Endothelial cell of umbilical vein (primary cell): ENCODE results near the gene SORCS2. TPM values are rescaled to one million over a fixed set of nuclear protein-coding genes. Genes with fewer than 3 reads are reported as not detected.
"Not testable (repeated sequence)": the region's sequence is repeated elsewhere in the genome, so short reads cannot be mapped to it uniquely, and the experiment has no call there.

Experiments
- BruUV-seq: library from RNA; stranded (reverse); fragments of 400-500 nt; replicated peaks from 2 replicates; lab custom pipeline; 2021; lab: Mats Ljungman, UMichigan
- CTCF ChIA-PET: fragments of 300-600, 350-600 bp; sonication (Branson Sonifier 250); formaldehyde crosslinking; loops from one replicate; lab custom pipeline; 2021; ENCODE audit warnings: antibody characterized with exemption, inconsistent platforms; lab: Charles Lee
- POLR2A ChIA-PET: fragments of 300-600, 350-600 bp; sonication (Branson Sonifier 250); formaldehyde crosslinking; loops from one replicate; lab custom pipeline; 2021; ENCODE audit warnings: antibody characterized with exemption, inconsistent platforms; lab: Charles Lee
- DNase-seq: peaks from one replicate; pipeline ENCODE4 v3.0.0-alpha.2; 2011; ENCODE audit warnings: low read depth, low spot score
- FAIRE-seq: peaks from 2 replicates; lab custom pipeline; 2011; peaks lifted over from hg19 to GRCh38; lab: Jason Lieb, UNC
- H2AFZ ChIP-seq: 2 replicates; pipeline ENCODE4 v1.6.0; 2012; ENCODE audit warnings: low read depth, low read length, control low read depth, inconsistent platforms
- H3K27ac ChIP-seq: 2 replicates; pipeline ENCODE4 v1.5.1; 2011; ENCODE audit warnings: low read depth, mild to moderate bottlenecking, control low read depth, low read length, moderate library complexity; ENCODE audit not compliant: insufficient read depth
- H3K27me3 ChIP-seq, 2 experiments: 2 replicates each; pipeline versions ENCODE4 v1.6.0 to v1.6.1; 2011; ENCODE audit warnings: low read length in 2 of 2, mixed read lengths in 1 of 2; ENCODE audit not compliant: control insufficient read depth in 2 of 2, insufficient read depth in 2 of 2
- H3K36me3 ChIP-seq, 2 experiments: 2 replicates in 1 of 2; 3 replicates in 1 of 2; pipeline ENCODE4 v1.5.1; 2011; ENCODE audit warnings: low read length in 2 of 2, mild to moderate bottlenecking in 1 of 2, moderate library complexity in 1 of 2; ENCODE audit not compliant: control insufficient read depth in 2 of 2, insufficient read depth in 2 of 2; ENCODE audit errors: extremely low read depth in 1 of 2
- H3K4me1 ChIP-seq: 3 replicates; pipeline ENCODE4 v1.5.1; 2011; ENCODE audit warnings: mild to moderate bottlenecking, low read length; ENCODE audit not compliant: control insufficient read depth, insufficient read depth; ENCODE audit errors: extremely low read depth
- H3K4me2 ChIP-seq: 2 replicates; pipeline ENCODE4 v1.6.1; 2011; ENCODE audit warnings: low read length, control low read depth, mixed read lengths; ENCODE audit not compliant: insufficient read depth
- H3K4me3 ChIP-seq, 3 experiments: fragments of 200-600 bp in 1 of 3; sonication (generic), shearing (Covaris generic) in 1 of 3; replicated peaks in 1 of 3; 2 replicates each; pipeline ENCODE4 v1.5.1; 2011 to 2016; ENCODE audit warnings: control low read depth in 3 of 3, low read length in 3 of 3, mild to moderate bottlenecking in 2 of 3, inconsistent platforms in 1 of 3, low read depth in 1 of 3, moderate library complexity in 1 of 3; ENCODE audit not compliant: insufficient read depth in 1 of 3
- H3K79me2 ChIP-seq: 2 replicates; pipeline ENCODE4 v1.6.0; 2012; ENCODE audit warnings: low read length, inconsistent platforms; ENCODE audit not compliant: control insufficient read depth, insufficient read depth
- H3K9ac ChIP-seq: replicated peaks from 2 replicates; pipeline ENCODE3; 2011; ENCODE audit warnings: low read length, control low read depth; ENCODE audit not compliant: insufficient read depth; ENCODE audit errors: extremely low read depth
- H3K9me1 ChIP-seq: replicated peaks from 3 replicates; pipeline ENCODE4 v1.6.0; 2011; ENCODE audit warnings: mild to moderate bottlenecking, low read length; ENCODE audit not compliant: control insufficient read depth, insufficient read depth; ENCODE audit errors: extremely low read depth
- H3K9me3 ChIP-seq: replicated peaks from 2 replicates; pipeline ENCODE4 v1.5.1; 2012; ENCODE audit warnings: low read length, inconsistent platforms; ENCODE audit not compliant: control insufficient read depth, insufficient read depth
- H4K20me1 ChIP-seq: replicated peaks from 2 replicates; pipeline ENCODE3; 2011; ENCODE audit warnings: mild to moderate bottlenecking, low read length; ENCODE audit not compliant: control insufficient read depth, insufficient read depth; ENCODE audit errors: extremely low read depth
- EZH2 ChIP-seq: IDR thresholded peaks from 2 replicates; pipeline ENCODE4 v1.6.1; 2012; ENCODE audit warnings: borderline replicate concordance, low read depth, mild to moderate bottlenecking, moderate library complexity, low read length, inconsistent platforms; ENCODE audit not compliant: severe bottlenecking
- FOS ChIP-seq: IDR thresholded peaks from 2 replicates; pipeline ENCODE4 v1.6.1; 2011; ENCODE audit warnings: mild to moderate bottlenecking, low read length, moderate library complexity, borderline replicate concordance; ENCODE audit not compliant: insufficient read depth
- GATA2 ChIP-seq: IDR thresholded peaks from 2 replicates; pipeline ENCODE4 v1.7.0; 2011; ENCODE audit warnings: low read depth, mild to moderate bottlenecking, moderate library complexity, mixed read lengths, low read length; ENCODE audit not compliant: insufficient read length, insufficient read depth
- JUN ChIP-seq: IDR thresholded peaks from 2 replicates; pipeline ENCODE4 v1.6.1; 2011; ENCODE audit warnings: borderline replicate concordance, low read depth; ENCODE audit not compliant: insufficient read length, insufficient read depth
- MYC ChIP-seq: IDR thresholded peaks from one replicate; pipeline ENCODE4 v1.6.1; 2011; ENCODE audit warnings: mild to moderate bottlenecking, low read depth, low read length
- POLR2AphosphoS5 ChIP-seq: IDR thresholded peaks from 2 replicates; pipeline ENCODE4 v1.6.1; 2012; ENCODE audit warnings: low read depth, mild to moderate bottlenecking, control low read depth, low read length, moderate library complexity; ENCODE audit not compliant: insufficient read depth
- dilution Hi-C: fragments of 300-500 bp; cut with MboI; formaldehyde crosslinking; loops from one replicate; pipeline ENCODE4 v1.15.0; 2019; ENCODE audit warnings: low sequenced_read_pairs; ENCODE audit not compliant: extremely low pct_ligation_motif_present
- intact Hi-C: fragments of 100-400 bp; cut with micrococcal nuclease; formaldehyde crosslinking; loops from one replicate; pipeline ENCODE4 v1.10.0; 2022
- polyA plus RNA-seq, 4 experiments: library from polyadenylated mRNA; depleted of rRNA in 3 of 4; stranded (reverse) in 3 of 4; unstranded in 1 of 4; fragments of >200 nt; gene quantifications; 2 replicates each; pipeline versions ENCODE4 v1.2.1 to v1.2.3, GENCODE V29; 2011 to 2012; ENCODE audit warnings: missing spikeins in 1 of 4
- total RNA-seq: library from RNA; stranded (reverse); gene quantifications from 2 replicates; pipeline ENCODE4 v1.2.3, GENCODE V29; 2021
- TF ChIP-seq, protein P1 (sequence below), 2 donors: IDR thresholded peaks; 1 replicate in 1 of 2; 2 replicates in 1 of 2; pipeline ENCODE4 v1.5.1; 2011; ENCODE audit warnings: low read length in 2 of 2, mild to moderate bottlenecking in 2 of 2, moderate library complexity in 2 of 2, control low read depth in 1 of 2, inconsistent platforms in 1 of 2, low read depth in 1 of 2; ENCODE audit not compliant: insufficient read depth in 1 of 2; ENCODE audit errors: extremely low read depth in 1 of 2
- TF ChIP-seq, protein P2 (sequence below): IDR thresholded peaks from 2 replicates; pipeline ENCODE4 v1.6.1; 2011; ENCODE audit not compliant: insufficient read depth, insufficient read length

The SORCS2 gene
- total and polyA plus RNA-seq, 2 donors (not counting 3 experiments of a cell fraction or from before 2014, with no cell fraction given) = not detected

DNA sequence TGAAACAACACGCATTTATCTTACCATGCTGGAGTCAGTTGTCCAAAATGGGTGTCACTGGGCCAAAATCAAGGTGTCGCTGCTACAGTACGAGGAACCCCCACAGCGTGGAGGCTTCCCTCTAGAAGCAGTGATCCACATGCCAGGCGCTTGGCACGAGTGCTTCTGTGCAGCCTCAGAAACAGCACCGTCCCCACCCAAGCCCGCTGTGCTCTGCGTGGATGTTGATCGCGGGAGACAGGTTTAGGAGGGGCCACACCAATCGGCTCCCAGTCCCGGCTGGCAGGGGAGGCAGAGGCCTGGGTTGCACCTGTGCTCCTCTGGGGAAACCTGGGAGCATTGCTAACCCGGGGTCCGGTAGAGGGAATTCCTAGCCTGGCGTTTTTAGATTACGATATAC is 407.9 kb downstream of the SORCS2 start:
- DNase-seq (no peak), FAIRE-seq (no peak)
- Histone ChIP-seq H3K27me3 (no peaks in the 10 kb centered on the region), H3K36me3 (no peaks in the 10 kb centered on the region), H3K79me2 (no peaks in the 10 kb centered on the region), H3K9me3 (no peaks in the 10 kb centered on the region), H3K4me2 (no peak overlapping the region), H3K27ac (no peak overlapping the region), H4K20me1 (no peaks in the 10 kb centered on the region), H2AFZ (no peak overlapping the region), H3K9ac (no peak overlapping the region), H3K4me1 (no peaks in the 10 kb centered on the region), H3K9me1 (no peaks in the 10 kb centered on the region), H3K4me3 (no peak overlapping the region)
- intact Hi-C loops (no loop called here), dilution Hi-C loops (no loop called here)
- no peak for TF ChIP-seq JUN
- TF ChIP-seq POLR2AphosphoS5 = no peak
- no peak for TF ChIP-seq GATA2
- TF ChIP-seq, protein P1, sequence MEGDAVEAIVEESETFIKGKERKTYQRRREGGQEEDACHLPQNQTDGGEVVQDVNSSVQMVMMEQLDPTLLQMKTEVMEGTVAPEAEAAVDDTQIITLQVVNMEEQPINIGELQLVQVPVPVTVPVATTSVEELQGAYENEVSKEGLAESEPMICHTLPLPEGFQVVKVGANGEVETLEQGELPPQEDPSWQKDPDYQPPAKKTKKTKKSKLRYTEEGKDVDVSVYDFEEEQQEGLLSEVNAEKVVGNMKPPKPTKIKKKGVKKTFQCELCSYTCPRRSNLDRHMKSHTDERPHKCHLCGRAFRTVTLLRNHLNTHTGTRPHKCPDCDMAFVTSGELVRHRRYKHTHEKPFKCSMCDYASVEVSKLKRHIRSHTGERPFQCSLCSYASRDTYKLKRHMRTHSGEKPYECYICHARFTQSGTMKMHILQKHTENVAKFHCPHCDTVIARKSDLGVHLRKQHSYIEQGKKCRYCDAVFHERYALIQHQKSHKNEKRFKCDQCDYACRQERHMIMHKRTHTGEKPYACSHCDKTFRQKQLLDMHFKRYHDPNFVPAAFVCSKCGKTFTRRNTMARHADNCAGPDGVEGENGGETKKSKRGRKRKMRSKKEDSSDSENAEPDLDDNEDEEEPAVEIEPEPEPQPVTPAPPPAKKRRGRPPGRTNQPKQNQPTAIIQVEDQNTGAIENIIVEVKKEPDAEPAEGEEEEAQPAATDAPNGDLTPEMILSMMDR (IDR thresholded peaks at IDR 0.05; ENCODE audit: extremely low read depth in 1 of 2, insufficient read depth in 1 of 2, low read depth in 1 of 2, low read length in 2 of 2) = no peak
- TF ChIP-seq, protein P2, sequence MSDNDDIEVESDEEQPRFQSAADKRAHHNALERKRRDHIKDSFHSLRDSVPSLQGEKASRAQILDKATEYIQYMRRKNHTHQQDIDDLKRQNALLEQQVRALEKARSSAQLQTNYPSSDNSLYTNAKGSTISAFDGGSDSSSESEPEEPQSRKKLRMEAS = no peak
- TF ChIP-seq MYC = no peak
- no peak for TF ChIP-seq EZH2
- no peak for TF ChIP-seq FOS
- no TSS peak for BruUV-seq
- CTCF ChIA-PET = no interaction called here
- POLR2A ChIA-PET = no interaction called here

DNA sequence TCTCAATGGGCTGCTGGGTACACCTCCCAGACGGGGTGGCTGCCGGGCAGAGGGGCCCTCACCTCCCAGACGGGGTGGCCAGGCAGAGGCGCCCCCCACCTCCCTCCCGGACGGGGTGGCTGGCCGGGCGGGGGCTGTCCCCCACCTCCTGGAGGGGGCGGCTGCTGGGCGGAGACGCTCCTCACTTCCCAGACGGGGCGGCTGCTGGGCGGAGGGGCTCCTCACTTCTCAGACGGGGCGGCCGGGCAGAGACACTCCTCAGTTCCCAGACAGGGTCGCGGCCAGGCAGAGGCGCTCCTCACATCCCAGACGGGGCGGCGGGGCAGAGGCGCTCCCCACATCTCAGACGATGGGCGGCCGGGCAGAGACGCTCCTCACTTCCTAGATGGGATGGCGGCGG is 409.8 kb downstream of the SORCS2 start:
- POLR2A ChIA-PET, H4K20me1 ChIP-seq, H3K9me3 ChIP-seq, H3K4me1 ChIP-seq, H2AFZ ChIP-seq, dilution Hi-C loops, H3K36me3 ChIP-seq, H3K4me3 ChIP-seq, intact Hi-C loops, CTCF ChIA-PET, H3K79me2 ChIP-seq, H3K27ac ChIP-seq, DNase-seq, BruUV-seq, H3K9me1 ChIP-seq, H3K4me2 ChIP-seq, H3K27me3 ChIP-seq, FAIRE-seq, H3K9ac ChIP-seq: not testable (repeated sequence)
